Ovary (tissue), 3 donors: ENCODE data around the gene LAMC3.

ENCODE experiments used
- CTCF ChIP-seq, 3 donors: fragments of 450-650 bp in 2 of 3; fragments of 200-600 bp in 1 of 3; IDR thresholded peaks; one replicate each; pipeline versions ENCODE4 v1.5.1 to v1.8.0; 2016 to 2022; ENCODE audit warnings: antibody characterized with exemption in 3 of 3, mild to moderate bottlenecking in 1 of 3
- EP300 ChIP-seq: sonication (generic); formaldehyde crosslinking; IDR thresholded peaks from one replicate; pipeline ENCODE4 v1.6.1; 2017; ENCODE audit warnings: antibody characterized with exemption
- POLR2A ChIP-seq: fragments of 450-650 bp; IDR thresholded peaks from one replicate; pipeline ENCODE4 v1.6.1; 2017; ENCODE audit warnings: antibody characterized with exemption, mild to moderate bottlenecking, moderate library complexity
- donor health status: DM: no; HTN: no; CAD: no.

- TF ChIP-seq CTCF (IDR thresholded peaks at IDR 0.05) = no peak
- no peak for TF ChIP-seq EP300
- no peak for TF ChIP-seq POLR2A
Observed at GRCh38 chr9:130983970-130984369, 25.0 kb upstream of the LAMC3 start.
